ENCODE measurements around the gene SEC23B. TPM values are rescaled to one million over a fixed set of nuclear protein-coding genes. Genes with fewer than 3 reads are reported as not detected.

The SEC23B gene
- total RNA-seq, 2 donors from 2014 or later: 64.4 to 127 TPM

DNA sequence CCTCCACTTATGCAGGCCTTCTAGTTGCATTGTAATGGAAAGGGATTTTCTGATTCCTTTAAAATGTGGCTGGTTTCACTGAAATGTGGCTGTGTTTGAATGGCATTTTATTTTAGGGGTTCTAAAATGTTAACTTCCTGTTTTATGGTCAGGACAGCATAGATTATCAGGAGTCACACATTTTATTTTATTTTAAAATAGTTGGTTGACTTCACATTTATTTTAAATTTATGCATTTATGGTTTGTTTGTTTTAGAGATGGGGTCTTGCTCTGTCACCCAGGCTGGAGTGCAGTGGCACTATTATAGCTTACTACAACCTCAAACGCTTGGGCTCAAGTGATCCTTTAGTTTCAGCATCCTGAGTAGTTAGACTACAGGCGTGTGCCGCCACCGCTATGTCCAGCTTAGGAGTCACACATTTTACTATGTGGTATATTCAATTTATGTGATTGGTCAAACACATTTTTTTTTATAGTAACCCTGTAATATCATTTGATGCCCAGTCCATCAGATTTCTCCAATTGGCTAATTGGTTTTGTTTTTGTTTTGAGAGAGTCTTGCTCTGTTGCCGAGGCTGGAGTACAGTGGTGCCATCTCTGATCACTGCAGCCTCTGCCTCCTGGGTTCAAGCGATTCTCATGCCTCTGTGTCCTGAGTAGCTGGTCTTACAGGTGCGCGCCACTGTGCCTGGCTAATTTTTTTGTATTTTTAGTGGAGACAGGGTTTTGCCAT lies 82.4 kb downstream of the SEC23B start:
- Histone ChIP-seq H3K36me3 (no peaks in the 10 kb centered on the region), H3K4me1 (replicated peaks) (no peaks in the 10 kb centered on the region), H3K9me3 (no peaks in the 10 kb centered on the region), H3K27me3 (replicated peaks; ENCODE audit: insufficient read depth) (no peaks in the 10 kb centered on the region), H3K27ac (no peak overlapping the region), H3K4me3 (no peak overlapping the region)
- 80% methylated on average over 8 of the region's 8 CpGs for WGBS
- no peak for DNase-seq (ENCODE audit: low spot score)
- TF ChIP-seq POLR2A (IDR thresholded peaks at IDR 0.05): no peak
- TF ChIP-seq CTCF (IDR thresholded peaks at IDR 0.05): no peak
- no peak for TF ChIP-seq POLR2AphosphoS5 (IDR thresholded peaks at IDR 0.05)
- intact Hi-C loops (cut with DNase I): no loop called here

DNA sequence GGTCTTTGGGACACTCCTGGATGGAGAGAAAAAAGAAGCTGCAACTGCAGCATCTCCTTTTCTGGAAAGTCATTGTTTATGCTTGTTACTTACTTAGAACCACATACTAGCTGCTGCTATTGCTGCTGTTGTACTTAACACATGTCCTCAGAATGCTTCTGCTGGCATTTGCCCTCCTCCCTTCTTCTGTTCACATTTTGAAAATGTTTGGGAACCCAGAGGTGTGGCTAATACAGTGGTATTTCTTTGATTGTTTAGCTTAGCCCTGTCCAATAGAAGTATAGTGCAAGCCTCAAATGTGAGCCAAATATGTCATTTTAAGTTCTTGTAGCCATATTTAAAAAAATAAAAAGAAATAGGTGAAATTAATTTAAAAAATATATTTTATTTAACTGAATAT lies 88.5 kb downstream of the SEC23B start:
- no peak overlapping the region for H3K4me3 ChIP-seq
- no peak overlapping the region for H3K27ac ChIP-seq
- H3K9me3 ChIP-seq: no peaks in the 10 kb centered on the region
- no peaks in the 10 kb centered on the region for H3K4me1 ChIP-seq (replicated peaks)
- no peaks in the 10 kb centered on the region for H3K36me3 ChIP-seq
- no peak for TF ChIP-seq POLR2AphosphoS5 (IDR thresholded peaks at IDR 0.05)
- no peak for TF ChIP-seq CTCF (IDR thresholded peaks at IDR 0.05)
- no peak for TF ChIP-seq POLR2A (IDR thresholded peaks at IDR 0.05)
- no peaks in the 10 kb centered on the region for H3K27me3 ChIP-seq (replicated peaks; ENCODE audit: insufficient read depth)
- intact Hi-C loops (cut with DNase I): no loop called here
- no peak for DNase-seq (ENCODE audit: low spot score)

DNA sequence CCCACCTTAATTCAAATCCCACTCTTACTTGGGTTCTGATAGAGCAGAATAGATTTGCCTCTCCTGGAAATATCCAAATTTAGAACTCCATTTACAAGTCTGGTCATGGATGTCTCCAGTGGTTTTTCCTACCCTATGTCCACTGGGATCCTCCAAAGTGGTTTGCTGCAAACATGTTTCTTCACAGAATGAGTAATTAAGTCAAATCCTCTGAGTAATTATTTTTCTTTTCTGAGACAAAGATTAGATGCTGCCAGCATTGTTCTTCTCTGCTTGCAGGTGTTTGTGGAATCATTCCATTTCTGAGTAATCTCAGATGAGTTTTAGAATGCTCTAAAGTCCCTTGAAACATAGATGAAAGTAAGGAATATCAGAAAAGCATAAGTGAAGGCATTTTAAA lies 102.0 kb downstream of the SEC23B start:
- Histone ChIP-seq H3K4me1 (replicated peaks) (no peaks in the 10 kb centered on the region), H3K9me3 (no peaks in the 10 kb centered on the region), H3K27ac (no peak overlapping the region), H3K27me3 (replicated peaks; ENCODE audit: insufficient read depth) (no peaks in the 10 kb centered on the region), H3K4me3 (no peak overlapping the region), H3K36me3 (no peaks in the 10 kb centered on the region)
- no peak for TF ChIP-seq POLR2A (IDR thresholded peaks at IDR 0.05)
- TF ChIP-seq CTCF (IDR thresholded peaks at IDR 0.05): no peak
- no peak for TF ChIP-seq POLR2AphosphoS5 (IDR thresholded peaks at IDR 0.05)
- no peak for DNase-seq (ENCODE audit: low spot score)
- intact Hi-C loops (cut with DNase I): no loop called here

MicroRNAs within 50 kb of the gene (microRNA counts, 767-probe panel; counts per million panel counts)
- 0 to 431 counts per million in 2 donors for microRNA hsa-miR-3192

Small RNA genes lying within 50 kb of the gene (microRNA-seq; reads per million reads assigned to microRNA genes)
- gene MIR3192: 0.67 reads per million

Small RNA genes lying within 50 kb of the gene (small RNA-seq; reads per million reads assigned to genes)
- gene MIR3192: 0 reads per million in 2 donors
- 0 reads per million in 2 donors for gene RN7SL638P
- gene RNU6ATAC34P: 0 reads per million in 2 donors

Other genes with a start within 250 kb of the SEC23B start
- gene ZNF133, start 219.4 kb upstream of the SEC23B start, total RNA-seq: 10 to 100 TPM; 15.2 to 23.1 TPM
- 1 to 10 TPM; 2.0 to 7.1 TPM for gene DZANK1, start 40.9 kb upstream of the SEC23B start, total RNA-seq
- 10 to 100 TPM in 1 of 2 donors, 1 to 10 TPM in 1; 5.3 to 24.9 TPM for gene POLR3F, start 40.5 kb upstream of the SEC23B start, total RNA-seq
- 10 to 100 TPM; 14.4 to 21.3 TPM for gene RBBP9, start 10.7 kb upstream of the SEC23B start, total RNA-seq
- 100 to 1,000 TPM; 153 to 169 TPM for gene SMIM26, start 59.5 kb downstream of the SEC23B start, total RNA-seq
- gene DTD1, start 80.1 kb downstream of the SEC23B start, total RNA-seq: 10 to 100 TPM; 31.2 to 51.6 TPM